GM12878 (cell line): ENCODE results near the gene CDCP2. TPM values are rescaled to one million over a fixed set of nuclear protein-coding genes. Genes with fewer than 3 reads are reported as not detected.

Experiments
- ATAC-seq: fragments of 200-7000 bp; cut with Tn5 transposase; 3 replicates; pipeline ENCODE4 v1.9.1; 2020; ENCODE audit warnings: mild to moderate bottlenecking, moderate library complexity
- BruUV-seq: library from RNA; stranded (reverse); fragments of 400-500 nt; replicated peaks from 2 replicates; lab custom pipeline; 2021; lab: Mats Ljungman, UMichigan
- CTCF ChIA-PET: fragments of 300-600 bp; sonication (Branson Sonifier 250); formaldehyde crosslinking; extraction: SDS; loops from one replicate; lab custom pipeline; 2021; ENCODE audit warnings: inconsistent platforms; lab: Yijun Ruan, JAX
- POLR2A ChIA-PET: fragments of 350-600 bp; formaldehyde crosslinking; extraction: SDS; loops from one replicate; lab custom pipeline; 2021; ENCODE audit warnings: inconsistent platforms; lab: Charles Lee
- RAD21 ChIA-PET: fragments of 300-600 bp; sonication (Branson Sonifier 250); formaldehyde crosslinking; loops from one replicate; lab custom pipeline; 2023; ENCODE audit warnings: antibody characterized with exemption; ENCODE audit not compliant: unreplicated experiment; lab: Charles Lee
- SMC1A ChIA-PET: fragments of 300-600 bp; sonication (Branson Sonifier 250); formaldehyde crosslinking; loops from one replicate; lab custom pipeline; 2023; ENCODE audit not compliant: unreplicated experiment, uncharacterized antibody; lab: Charles Lee
- DNase-seq: peaks from one replicate; pipeline ENCODE4 v3.0.0-alpha.2; 2011; ENCODE audit warnings: low read depth, low spot score
- FAIRE-seq: peaks from 3 replicates; lab custom pipeline; 2011; peaks lifted over from hg19 to GRCh38; lab: Jason Lieb, UNC
- H2AFZ ChIP-seq: 2 replicates; pipeline ENCODE4 v1.6.0; 2011; ENCODE audit warnings: low read depth, low read length, control low read depth; ENCODE audit not compliant: control insufficient read depth
- H3K27ac ChIP-seq: 2 replicates; pipeline ENCODE4 v1.5.1; 2011; ENCODE audit warnings: control low read depth; ENCODE audit not compliant: control insufficient read depth, insufficient read depth
- H3K27me3 ChIP-seq, 2 experiments: replicated peaks in 1 of 2; 2 replicates each; pipeline versions ENCODE4 v1.6.0 to v1.6.1; 2011; ENCODE audit warnings: low read length in 1 of 2; ENCODE audit not compliant: control insufficient read depth in 2 of 2, insufficient read depth in 2 of 2
- H3K36me3 ChIP-seq, 2 experiments: 2 replicates each; pipeline ENCODE4 v1.5.1; 2011; ENCODE audit warnings: low read length in 1 of 2; ENCODE audit not compliant: control insufficient read depth in 2 of 2, insufficient read depth in 2 of 2
- H3K4me1 ChIP-seq: 2 replicates; pipeline ENCODE4 v1.6.1; 2011; ENCODE audit warnings: mild to moderate bottlenecking, low read length, moderate library complexity, mixed read lengths; ENCODE audit not compliant: control insufficient read depth, insufficient read depth
- H3K4me2 ChIP-seq: 2 replicates; pipeline ENCODE4 v1.6.0; 2011; ENCODE audit warnings: control low read depth; ENCODE audit not compliant: control insufficient read depth, insufficient read depth
- H3K4me3 ChIP-seq: fragments of 200-600 bp; sonication (generic); 2 replicates; pipeline ENCODE4 v1.5.1; 2016
- H3K79me2 ChIP-seq: 2 replicates; pipeline ENCODE4 v1.6.0; 2011; ENCODE audit warnings: low read length; ENCODE audit not compliant: control insufficient read depth, insufficient read depth
- H3K9ac ChIP-seq: 2 replicates; pipeline ENCODE4 v1.8.0; 2011; ENCODE audit warnings: low read length, control low read depth, mixed read lengths; ENCODE audit not compliant: control insufficient read depth, insufficient read depth
- H3K9me3 ChIP-seq: replicated peaks from 3 replicates; pipeline ENCODE4 v1.5.1; 2011; ENCODE audit warnings: mild to moderate bottlenecking, low read length; ENCODE audit not compliant: control insufficient read depth, insufficient read depth
- H4K20me1 ChIP-seq: 2 replicates; pipeline ENCODE4 v1.6.0; 2011; ENCODE audit not compliant: control insufficient read depth, insufficient read depth
- ATF7 ChIP-seq: fragments of 450-650 bp; IDR thresholded peaks from 2 replicates; pipeline ENCODE4 v1.6.1; 2016; ENCODE audit warnings: low read depth, mild to moderate bottlenecking
- BCL3 ChIP-seq: IDR thresholded peaks from 2 replicates; pipeline ENCODE4 v1.6.1; 2011; ENCODE audit warnings: borderline replicate concordance, low read depth, mild to moderate bottlenecking, moderate library complexity, low read length; ENCODE audit not compliant: insufficient read depth, poor library complexity, severe bottlenecking
- BCLAF1 ChIP-seq: fragments of 450-650 bp; IDR thresholded peaks from 2 replicates; pipeline ENCODE4 v1.6.1; 2017; ENCODE audit warnings: antibody characterized with exemption, mild to moderate bottlenecking, moderate library complexity
- CHD4 ChIP-seq: fragments of 200-600 bp; sonication (generic); IDR thresholded peaks from 2 replicates; pipeline ENCODE4 v1.6.1; 2016; ENCODE audit warnings: mild to moderate bottlenecking
- CTCF ChIP-seq, 3 experiments: IDR thresholded peaks in 2 of 3; conservative IDR thresholded peaks in 1 of 3; 2 replicates each; pipeline ENCODE4 v1.5.1; 2011; ENCODE audit warnings: low read depth in 3 of 3, low read length in 3 of 3, mild to moderate bottlenecking in 3 of 3, control low read depth in 2 of 3, moderate library complexity in 2 of 3, inconsistent platforms in 1 of 3, mixed read lengths in 1 of 3; ENCODE audit not compliant: control insufficient read depth in 2 of 3, insufficient read depth in 1 of 3; ENCODE audit errors: extremely low read depth in 1 of 3
- NBN ChIP-seq: fragments of 450-650 bp; IDR thresholded peaks from 2 replicates; pipeline ENCODE4 v1.6.1; 2016
- NFYA ChIP-seq: IDR thresholded peaks from 2 replicates; pipeline ENCODE4 v1.6.1; 2011; ENCODE audit warnings: low read depth, mild to moderate bottlenecking, low read length, improper control_type of control experiment, borderline replicate concordance
- PAX5 ChIP-seq: IDR thresholded peaks from 2 replicates; pipeline ENCODE4 v1.6.1; 2011; ENCODE audit warnings: low read depth, low read length, borderline replicate concordance
- SMC3 ChIP-seq: IDR thresholded peaks from 2 replicates; pipeline ENCODE4 v1.6.1; 2011; ENCODE audit warnings: low read length, improper control_type of control experiment, borderline replicate concordance
- TARDBP ChIP-seq: IDR thresholded peaks from 2 replicates; pipeline ENCODE4 v1.6.1; 2016; ENCODE audit warnings: borderline replicate concordance
- YBX1 ChIP-seq: fragments of 450-650 bp; IDR thresholded peaks from 2 replicates; pipeline ENCODE4 v1.6.1; 2016; ENCODE audit warnings: antibody characterized with exemption
- WGBS: methylation state at CpG from one replicate; pipeline ENCODE4 v1.1.6; 2016; ENCODE audit warnings: low lambda C conversion rate; ENCODE audit not compliant: insufficient replicate concordance, insufficient coverage; ENCODE audit errors: missing lambda C conversion rate; 5-methylcytosine and 5-hydroxymethylcytosine counted together
- in situ Hi-C: fragments of 300-500 bp; cut with MboI; formaldehyde crosslinking; loops from 9 replicates; pipeline ENCODE4 v1.14.3; 2018; ENCODE audit warnings: mixed read lengths
- intact Hi-C: fragments of 100-400 bp; cut with micrococcal nuclease; formaldehyde crosslinking; loops from one replicate; pipeline ENCODE4 v1.14.2; 2022; ENCODE audit not compliant: unreplicated experiment
- polyA plus RNA-seq, 11 experiments: library from polyadenylated mRNA; depleted of rRNA in 4 of 11; unstranded in 6 of 11; stranded (reverse) in 5 of 11; fragments of >200 nt; fragmentation: Nextera tagmentation in 4 of 11; fragmentation: Illumina TruSeq in 1 of 11; extraction: Ambion mirVana in 4 of 11; extraction: Trizol in 1 of 11; gene quantifications; 1 replicate in 1 of 11; 2 replicates in 10 of 11; pipeline versions ENCODE4 v1.2.1 to v1.2.3, GENCODE V29; 2011 to 2016; ENCODE audit warnings: inconsistent platforms in 2 of 11, missing spikeins in 2 of 11, low read depth in 1 of 11
- total RNA-seq, 4 experiments: library from RNA; depleted of rRNA in 3 of 4; stranded (reverse); fragments of >200 nt in 3 of 4; fragmentation: Illumina TruSeq in 1 of 4; extraction: Trizol in 1 of 4; gene quantifications; 2 replicates each; pipeline versions ENCODE4 v1.2.1 to v1.2.3, GENCODE V29; 2013 to 2021

Gene CDCP2
- total and polyA plus RNA-seq, 10 of the 15 experiments (the other 5 are each of a cell fraction or from before 2014, with no cell fraction given), result 0.06 TPM; not detected in 9

GRCh38 chr1:54112705-54113368 lies 40.0 kb downstream of the CDCP2 start (continued):
- TF ChIP-seq BCLAF1, result no peak

- in situ Hi-C loops (no loop called here), intact Hi-C loops (no loop called here)
- H3K4me1 ChIP-seq, result no peaks in the 10 kb centered on the region
- no TSS peak for BruUV-seq
- ChIA-PET CTCF (interaction anchor here (1.0 to 1.1 kb wide), 3 partner anchors 13 to 153 kb away, joined by 3 to 5 read pairs (median 3); no protein-coding TSS in a partner anchor), SMC1A (no interaction called here), POLR2A (no interaction called here), RAD21 (no interaction called here)
- H3K4me3 ChIP-seq, result no peak overlapping the region
- TF ChIP-seq TARDBP, result no peak
- no peak for TF ChIP-seq BCL3
- TF ChIP-seq CHD4, result no peak
- TF ChIP-seq ATF7, result no peak
- TF ChIP-seq SMC3, result no peak
- TF ChIP-seq PAX5, result no peak
- TF ChIP-seq YBX1, result no peak
- no peak for TF ChIP-seq NBN
- no peak for TF ChIP-seq NFYA
- TF ChIP-seq CTCF (IDR thresholded peaks at IDR 0.05 in 2 of 3, conservative IDR thresholded peaks at IDR 0.05 in 1 of 3; ENCODE audit: control insufficient read depth in 2 of 3, extremely low read depth in 1 of 3, insufficient read depth in 1 of 3, low read depth in 3 of 3, low read length in 3 of 3), result no peak
- H3K27me3 ChIP-seq, result no peaks in the 10 kb centered on the region
- DNase-seq (no peak), FAIRE-seq (no peak), ATAC-seq (no peak)
- no peaks in the 10 kb centered on the region for H3K9me3 ChIP-seq
- H3K4me2 ChIP-seq, result no peak overlapping the region
- no peak overlapping the region for H2AFZ ChIP-seq
- no peaks in the 10 kb centered on the region for H3K36me3 ChIP-seq
- no peak overlapping the region for H3K27ac ChIP-seq
- H3K79me2 ChIP-seq, result no peaks in the 10 kb centered on the region
- no peak overlapping the region for H3K9ac ChIP-seq
- no peaks in the 10 kb centered on the region; the same call in 1 of the 2 replicates for H4K20me1 ChIP-seq
- WGBS, result 54% methylated on average over 7 of the region's 7 CpGs
Observed at GRCh38 chr1:54112027-54112426, 40.8 kb downstream of the CDCP2 start.
